GF-D8 (cell line): Measurements from ENCODE around the gene MYL6.
"Not testable (repeated sequence)": the region's sequence is repeated elsewhere in the genome, so short reads cannot be mapped to it uniquely, and the experiment has no call there.

Experiments
- DNase-seq: peaks from one replicate; lab custom pipeline; 2025; lab: John Stamatoyannopoulos, UW

Gene MYL6

GRCh38 chr12:56189099-56189917 lies 31.1 kb downstream of the MYL6 start, which contains the start of gene SMARCC2:
TSS of gene SMARCC2 (minus strand) at chr12:56189483. CDS start at chr12:56189461, 22 bp downstream.
- DNase-seq = peak; percentile 73

GRCh38 chr12:56189918-56190694 lies 31.9 kb downstream of the MYL6 start:
- DNase-seq = peak; percentile 62

GRCh38 chr12:56190695-56191155 lies 32.6 kb downstream of the MYL6 start:
- DNase-seq = no peak

GRCh38 chr12:56192582-56192981 lies 34.4 kb downstream of the MYL6 start:
- no peak for DNase-seq

- DNase-seq = peak; percentile 52
These were observed 34.9 kb downstream of the MYL6 start for GRCh38 chr12:56193025-56193578.

- not testable (repeated sequence) for DNase-seq
These were observed 38.8 kb downstream of the MYL6 start for GRCh38 chr12:56196818-56197550.

- DNase-seq = no peak
These were observed 39.9 kb downstream of the MYL6 start for GRCh38 chr12:56197921-56198635.

GRCh38 chr12:56198836-56199235 lies 40.7 kb downstream of the MYL6 start:
- no peak for DNase-seq

- DNase-seq = no peak
These were observed 44.2 kb downstream of the MYL6 start for GRCh38 chr12:56202366-56202765.

- DNase-seq = no peak
These were observed 44.7 kb downstream of the MYL6 start for GRCh38 chr12:56202838-56203237.

GRCh38 chr12:56204275-56204674 lies 46.1 kb downstream of the MYL6 start:
- DNase-seq = no peak

GRCh38 chr12:56205445-56205844 lies 47.3 kb downstream of the MYL6 start:
- DNase-seq = no peak

GRCh38 chr12:56206452-56207166 lies 48.5 kb downstream of the MYL6 start:
- no peak for DNase-seq

- no peak for DNase-seq
These were observed 49.8 kb downstream of the MYL6 start for GRCh38 chr12:56208006-56208405.
